IPS-11a (cell line): ENCODE results near the gene SPDYE1.

Experiments used
- H3K4me3 ChIP-seq: one replicate; pipeline ENCODE4 v1.5.1; 2013; ENCODE audit warnings: low read depth, low read length, control low read depth

The SPDYE1 gene

GRCh38 chr7:44042221-44042620 is 44.5 kb downstream of the SPDYE1 start:
- no peak overlapping the region for H3K4me3 ChIP-seq

GRCh38 chr7:44043902-44044301 is 46.2 kb downstream of the SPDYE1 start:
- peak overlapping the region; percentile 89 for H3K4me3 ChIP-seq

DNA sequence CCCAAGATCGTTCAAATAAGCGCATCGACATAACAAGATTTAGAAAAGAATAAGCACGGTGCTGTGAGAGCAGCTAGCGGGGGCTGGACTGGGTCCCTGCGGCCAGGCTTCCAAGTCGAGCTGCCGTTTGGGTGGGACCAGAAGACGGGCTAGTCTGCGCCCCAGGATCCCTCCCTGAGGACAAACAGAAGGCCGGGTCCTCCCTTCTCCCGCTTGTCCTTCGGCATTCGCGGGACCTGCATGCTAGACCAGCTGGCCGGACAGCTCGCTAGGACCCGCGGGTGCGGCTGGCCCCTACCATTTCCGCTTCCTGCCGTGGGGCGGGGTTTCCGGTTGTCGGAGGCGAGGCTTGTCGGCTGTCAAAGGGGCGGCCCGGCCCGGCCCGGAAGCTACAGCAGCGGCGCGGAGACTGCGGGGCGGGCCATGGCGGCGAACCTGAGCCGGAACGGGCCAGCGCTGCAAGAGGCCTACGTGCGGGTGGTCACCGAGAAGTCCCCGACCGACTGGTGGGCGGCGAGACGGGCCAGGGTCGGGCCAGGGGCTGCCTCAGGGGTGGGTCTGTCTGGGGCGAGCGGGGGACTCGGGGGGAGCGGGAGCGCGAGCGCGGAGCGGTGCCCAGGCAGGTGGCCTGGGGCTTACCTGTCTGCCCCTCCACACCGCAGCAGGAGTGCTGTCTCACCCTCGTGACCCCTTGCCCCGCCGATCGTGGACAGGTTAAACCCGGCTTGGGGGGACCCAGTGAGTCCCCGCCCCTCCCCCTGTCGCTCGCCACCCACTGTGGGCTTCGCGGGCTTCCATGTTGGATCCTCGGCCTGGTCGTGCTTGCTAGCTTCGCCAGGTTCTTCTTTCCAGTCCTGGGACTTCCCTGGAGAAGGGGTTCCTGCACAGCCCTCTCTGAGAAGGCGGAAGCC is 46.9 kb downstream of the SPDYE1 start, which contains the start of gene DBNL:
TSS of gene DBNL (plus strand) at position 388 of the 911 bp plus-strand sequence. CDS start at position 424, 36 bp downstream.
- peak within 1 kb of the TSS; percentile 89 for H3K4me3 ChIP-seq

GRCh38 chr7:44045226-44046014 is 47.7 kb downstream of the SPDYE1 start:
- peak overlapping the region; percentile 89 for H3K4me3 ChIP-seq

GRCh38 chr7:44046321-44047061 is 48.8 kb downstream of the SPDYE1 start:
- no peak overlapping the region for H3K4me3 ChIP-seq

DNA sequence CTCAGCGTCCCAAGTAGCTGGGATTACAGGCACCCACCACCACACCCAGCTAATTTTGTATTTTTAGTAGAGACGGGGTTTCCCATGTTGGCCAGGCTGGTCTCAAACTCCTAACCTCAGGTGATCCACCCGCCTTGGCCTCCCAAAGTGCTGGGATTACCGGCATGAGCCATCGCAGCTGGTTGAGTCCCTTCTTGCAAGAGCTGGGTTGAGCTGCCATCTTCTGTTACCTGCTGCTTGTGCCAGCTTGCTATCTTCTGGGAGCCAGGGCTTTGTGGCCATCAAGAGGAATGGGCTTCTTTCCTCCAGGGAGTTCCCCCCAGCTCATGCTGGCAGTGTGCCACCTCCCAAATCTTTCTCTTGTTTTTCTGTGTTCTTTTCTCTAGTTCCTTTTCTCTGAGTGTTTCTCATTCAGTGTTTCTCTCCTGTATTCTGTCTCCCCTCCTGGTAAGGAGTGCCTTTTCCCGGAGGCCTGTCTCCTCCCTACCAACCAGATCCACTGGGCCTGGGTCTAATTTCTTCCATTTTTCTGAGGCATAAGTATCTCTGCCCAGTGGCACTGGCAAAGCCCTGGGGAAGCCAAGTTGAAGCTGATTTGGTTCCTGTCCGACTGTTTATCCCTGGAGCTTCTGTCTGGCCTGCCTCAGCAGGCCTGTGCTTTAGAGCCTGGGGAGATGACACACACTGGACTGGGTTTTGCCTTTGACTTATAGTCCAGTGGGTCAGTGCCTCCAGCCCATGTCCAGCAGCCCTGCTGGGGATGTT is 50.5 kb downstream of the SPDYE1 start:
- no peak overlapping the region for H3K4me3 ChIP-seq

DNA sequence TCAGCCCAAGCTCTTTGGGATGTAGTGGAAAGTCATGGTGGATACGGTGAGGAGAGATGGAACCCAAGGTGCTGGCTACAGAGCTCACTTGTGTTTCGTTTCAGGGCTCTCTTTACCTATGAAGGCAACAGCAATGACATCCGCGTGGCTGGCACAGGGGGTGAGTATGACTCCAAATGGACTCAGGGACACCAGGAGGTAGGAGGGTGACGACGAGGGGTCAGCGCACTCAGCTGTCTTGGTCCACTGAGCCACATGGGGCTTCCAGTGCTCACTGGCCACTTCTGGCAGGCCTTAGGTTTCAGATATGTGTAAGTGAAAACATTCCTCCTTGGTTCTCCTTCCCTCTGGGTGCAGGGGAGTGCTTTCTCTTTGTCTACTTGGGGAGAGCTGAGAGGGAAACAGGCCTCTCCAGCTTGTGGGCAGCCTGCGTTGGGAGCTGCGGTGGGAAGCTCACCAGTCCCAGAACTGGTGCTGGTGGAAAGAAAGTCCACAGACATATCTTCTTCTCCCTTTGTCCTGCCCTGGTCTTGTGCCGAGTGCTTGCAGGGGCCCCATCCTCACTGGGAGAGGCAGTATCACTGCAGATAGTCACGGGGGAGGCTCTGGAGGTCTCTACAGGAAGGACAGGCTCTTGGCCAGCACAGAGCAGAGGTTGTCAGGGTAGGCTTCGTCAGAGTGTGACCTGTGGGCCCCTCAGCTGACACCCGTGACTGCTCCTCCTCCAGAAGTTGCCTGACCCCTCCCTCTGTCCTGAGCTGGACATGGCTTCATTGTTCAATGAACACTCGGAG is 52.6 kb downstream of the SPDYE1 start:
- H3K4me3 ChIP-seq: no peak overlapping the region

- H3K4me3 ChIP-seq: no peak overlapping the region
These were observed 53.3 kb downstream of the SPDYE1 start for GRCh38 chr7:44050915-44051560.

GRCh38 chr7:44051611-44052220 is 54.0 kb downstream of the SPDYE1 start:
- no peak overlapping the region for H3K4me3 ChIP-seq

- H3K4me3 ChIP-seq: no peak overlapping the region
These were observed 55.2 kb downstream of the SPDYE1 start for GRCh38 chr7:44052771-44053365.

DNA sequence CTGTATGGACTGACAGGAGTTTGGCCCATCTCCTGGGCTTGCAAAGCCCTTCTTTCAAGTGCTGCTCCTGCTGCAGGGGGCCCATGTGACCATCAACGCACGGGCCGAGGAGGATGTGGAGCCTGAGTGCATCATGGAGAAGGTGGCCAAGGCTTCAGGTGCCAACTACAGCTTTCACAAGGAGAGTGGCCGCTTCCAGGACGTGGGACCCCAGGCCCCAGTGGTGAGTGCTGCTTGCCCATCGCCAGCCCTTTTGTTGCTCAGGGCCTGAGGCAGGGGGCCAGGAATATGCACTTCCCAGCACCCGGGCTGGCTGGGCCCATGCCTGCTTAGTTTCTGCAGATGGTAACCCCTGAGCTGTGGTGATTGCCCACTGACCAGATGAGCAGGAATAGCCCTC is 59.0 kb downstream of the SPDYE1 start:
- H3K4me3 ChIP-seq: no peak overlapping the region

DNA sequence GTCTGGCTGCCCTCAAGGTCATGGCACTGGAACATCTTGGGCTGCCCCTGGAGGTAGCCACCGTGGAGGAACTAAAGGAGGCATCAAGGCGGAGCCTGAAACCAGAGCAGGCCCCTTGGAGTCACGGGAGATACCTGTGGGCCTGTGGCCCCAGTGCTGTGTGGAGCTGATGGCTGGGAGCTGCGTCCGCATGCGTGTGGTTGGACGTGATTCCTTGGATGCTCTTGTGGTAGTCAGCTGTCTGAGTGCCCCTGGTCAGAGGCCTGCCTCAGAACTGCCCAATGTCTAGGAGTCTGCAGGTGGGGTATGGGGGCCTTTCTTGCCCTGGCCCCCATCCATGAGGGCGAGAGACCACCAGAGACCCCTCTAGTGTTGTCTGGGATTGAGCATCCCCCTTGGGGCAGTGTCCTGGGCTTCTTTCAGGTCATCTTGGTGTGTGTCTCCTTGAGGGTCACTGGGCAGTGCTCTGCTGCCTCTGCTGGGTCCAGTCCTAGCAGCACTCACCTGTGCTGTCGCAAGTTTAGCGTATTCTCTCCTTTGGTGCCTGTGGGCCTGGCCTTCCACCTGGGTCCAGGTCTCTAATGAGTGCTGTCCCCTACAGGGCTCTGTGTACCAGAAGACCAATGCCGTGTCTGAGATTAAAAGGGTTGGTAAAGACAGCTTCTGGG is 59.6 kb downstream of the SPDYE1 start:
- no peak overlapping the region for H3K4me3 ChIP-seq

GRCh38 chr7:44057849-44058758 is 60.4 kb downstream of the SPDYE1 start:
- H3K4me3 ChIP-seq: no peak overlapping the region

DNA sequence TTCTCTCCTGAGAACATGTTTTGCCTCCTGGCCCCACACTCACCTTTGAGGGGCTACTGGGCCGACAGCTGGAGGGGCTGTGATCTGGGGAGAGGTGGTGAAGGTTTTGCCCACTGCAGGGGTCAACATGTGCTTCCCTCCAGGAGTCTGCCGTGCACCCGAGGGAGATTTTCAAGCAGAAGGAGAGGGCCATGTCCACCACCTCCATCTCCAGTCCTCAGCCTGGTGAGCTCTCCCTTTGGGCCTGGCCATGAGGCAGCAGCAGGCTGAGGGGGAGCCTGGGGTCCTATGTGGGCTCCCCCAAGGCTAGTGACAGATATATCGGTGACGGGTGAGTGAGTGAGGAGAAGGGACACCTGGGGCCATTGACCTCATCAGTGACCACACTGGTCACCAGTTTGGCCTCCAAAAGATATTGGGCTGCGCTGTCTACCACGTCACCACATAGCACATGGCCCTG is 61.1 kb downstream of the SPDYE1 start:
- no peak overlapping the region for H3K4me3 ChIP-seq

DNA sequence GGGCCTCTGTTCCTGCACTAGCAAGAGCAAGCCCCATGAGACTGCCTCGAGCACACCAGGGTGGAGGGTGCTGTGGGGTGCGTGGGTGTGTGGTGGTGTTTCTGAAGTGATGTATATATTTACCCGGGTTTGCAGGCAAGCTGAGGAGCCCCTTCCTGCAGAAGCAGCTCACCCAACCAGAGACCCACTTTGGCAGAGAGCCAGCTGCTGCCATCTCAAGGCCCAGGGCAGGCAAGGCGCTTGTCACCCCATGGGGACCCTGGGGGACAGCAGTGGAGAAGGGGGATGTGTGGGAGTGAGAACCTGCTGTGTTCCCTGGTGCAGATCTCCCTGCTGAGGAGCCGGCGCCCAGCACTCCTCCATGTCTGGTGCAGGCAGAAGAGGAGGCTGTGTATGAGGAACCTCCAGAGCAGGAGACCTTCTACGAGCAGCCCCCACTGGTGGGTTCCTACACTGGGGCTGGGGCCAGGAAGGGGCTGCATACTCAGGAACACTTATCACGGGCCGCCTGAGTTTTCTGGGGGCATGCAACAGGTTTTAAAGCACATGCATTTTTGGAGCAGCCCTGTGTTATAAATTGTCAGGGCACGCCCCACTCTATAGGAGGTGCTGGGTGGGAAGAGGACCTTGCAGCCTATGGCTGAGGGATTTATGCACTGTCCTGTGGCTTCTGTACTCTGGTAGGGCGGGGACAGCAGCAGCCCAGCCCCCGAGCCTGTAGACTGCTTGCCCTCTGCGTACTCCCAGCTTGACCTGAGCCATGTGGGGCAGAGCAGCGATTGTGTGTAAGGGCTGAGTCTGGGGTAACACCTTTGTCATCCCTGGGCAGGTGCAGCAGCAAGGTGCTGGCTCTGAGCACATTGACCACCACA is 61.8 kb downstream of the SPDYE1 start:
- no peak overlapping the region for H3K4me3 ChIP-seq
